Spinal cord (tissue), 10 donors: ENCODE data around the gene MNT. TPM values are rescaled to one million over a fixed set of nuclear protein-coding genes. Genes with fewer than 3 reads are reported as not detected.
A peak's percentile ranks its signal among the peaks of the same experiment; 100 is the strongest.

Source experiments
- DNase-seq, 6 donors: peaks; one replicate each; pipeline versions ENCODE4 v3.0.0 to v3.0.0-alpha.2; 2013 to 2015; ENCODE audit warnings: low spot score in 6 of 6, low read depth in 4 of 6
- H3K27ac ChIP-seq: one replicate; pipeline ENCODE4 v1.5.1; 2013; ENCODE audit warnings: low read depth, low read length, control low read depth
- H3K27me3 ChIP-seq: one replicate; pipeline ENCODE4 v1.6.1; 2013; ENCODE audit warnings: low read length; ENCODE audit not compliant: control insufficient read depth, insufficient read depth
- H3K36me3 ChIP-seq: one replicate; pipeline ENCODE4 v1.6.1; 2013; ENCODE audit warnings: low read length; ENCODE audit not compliant: control insufficient read depth, insufficient read depth
- H3K4me1 ChIP-seq: one replicate; pipeline ENCODE4 v1.6.1; 2013; ENCODE audit warnings: low read length; ENCODE audit not compliant: control insufficient read depth, insufficient read depth
- H3K4me3 ChIP-seq: one replicate; pipeline ENCODE4 v1.5.1; 2013; ENCODE audit warnings: low read depth, low read length, control low read depth
- H3K9me3 ChIP-seq: one replicate; pipeline ENCODE4 v1.6.1; 2013; ENCODE audit warnings: low read length; ENCODE audit not compliant: control insufficient read depth, insufficient read depth
- WGBS: methylation state at CpG from one replicate; pipeline ENCODE4 v1.1.5; 2013; ENCODE audit warnings: missing lambda C conversion rate; ENCODE audit not compliant: insufficient coverage; 5-methylcytosine and 5-hydroxymethylcytosine counted together
- polyA plus RNA-seq, 2 donors: library from polyadenylated mRNA; unstranded; fragments of 120-200 nt; gene quantifications; one replicate each; pipeline ENCODE4 v1.2.1, GENCODE V29; 2013; ENCODE audit not compliant: insufficient read length in 2 of 2
- total RNA-seq, 2 donors: library from RNA; depleted of rRNA in 1 of 2; stranded (reverse); fragments of 120-200 nt in 1 of 2; fragments of >200 nt in 1 of 2; gene quantifications; one replicate each; pipeline versions ENCODE4 v1.2.3 to v1.2.4, GENCODE V29; 2013 to 2014
- donor health status: healthy.

Gene MNT
- total and polyA plus RNA-seq, 4 donors = 6.2 to 34.0 (median 20.0) TPM

- Histone ChIP-seq H3K27ac (peak overlapping the region; percentile 99), H3K9me3 (no peaks in the 10 kb centered on the region), H3K27me3 (no peaks in the 10 kb centered on the region), H3K4me3 (peak overlapping the region; percentile 6), H3K36me3 (peaks cover 22% of the 10 kb centered on the region), H3K4me1 (peaks cover 69% of the 10 kb centered on the region)
- DNase-seq = no peak
- WGBS = 82% methylated on average over 3 of the region's 10 CpGs
These were observed 2.7 kb downstream of the MNT start for GRCh38 chr17:2398182-2398581.

- Histone ChIP-seq H3K9me3 (no peaks in the 10 kb centered on the region), H3K27ac (peak overlapping the region; percentile 99), H3K36me3 (peaks cover 22% of the 10 kb centered on the region), H3K4me3 (peak overlapping the region; percentile 26), H3K27me3 (no peaks in the 10 kb centered on the region), H3K4me1 (peaks cover 66% of the 10 kb centered on the region)
- 62% methylated on average over 6 of the region's 12 CpGs for WGBS
- no peak for DNase-seq
These were observed 3.4 kb downstream of the MNT start for GRCh38 chr17:2397247-2398171.

- H3K9me3 ChIP-seq = no peaks in the 10 kb centered on the region
- peak in 3 of 6 donors; percentile 70 to 92 (median 81) for DNase-seq
- H3K4me1 ChIP-seq = peaks cover 69% of the 10 kb centered on the region
- 16% methylated on average over 27 of the region's 34 CpGs for WGBS
- H3K27ac ChIP-seq = peak overlapping the region; percentile 99
- peaks cover 22% of the 10 kb centered on the region for H3K36me3 ChIP-seq
- H3K27me3 ChIP-seq = no peaks in the 10 kb centered on the region
- H3K4me3 ChIP-seq = peak overlapping the region; percentile 26
These were observed 4.2 kb downstream of the MNT start for GRCh38 chr17:2396568-2397246.

- H3K36me3 ChIP-seq = peaks cover 22% of the 10 kb centered on the region
- 47% methylated on average over 4 of the region's 7 CpGs for WGBS
- no peak for DNase-seq
- H3K27me3 ChIP-seq = no peaks in the 10 kb centered on the region
- peak overlapping the region; percentile 99 for H3K27ac ChIP-seq
- H3K9me3 ChIP-seq = no peaks in the 10 kb centered on the region
- peaks cover 74% of the 10 kb centered on the region for H3K4me1 ChIP-seq
- H3K4me3 ChIP-seq = peak overlapping the region; percentile 26
These were observed 4.7 kb downstream of the MNT start for GRCh38 chr17:2396192-2396567.

- Histone ChIP-seq H3K27ac (peak overlapping the region; percentile 99), H3K4me1 (peaks cover 80% of the 10 kb centered on the region), H3K9me3 (no peaks in the 10 kb centered on the region), H3K36me3 (peaks cover 22% of the 10 kb centered on the region), H3K27me3 (no peaks in the 10 kb centered on the region), H3K4me3 (no peak overlapping the region)
- no peak for DNase-seq
- 62% methylated on average over 17 of the region's 28 CpGs for WGBS
These were observed 5.3 kb downstream of the MNT start for GRCh38 chr17:2395258-2396181.

GRCh38 chr17:2394775-2395201 lies 6.1 kb downstream of the MNT start:
- H3K4me3 ChIP-seq = no peak overlapping the region
- 76% methylated on average over 14 of the region's 16 CpGs for WGBS
- peak overlapping the region; percentile 99 for H3K27ac ChIP-seq
- peaks cover 82% of the 10 kb centered on the region for H3K4me1 ChIP-seq
- H3K9me3 ChIP-seq = no peaks in the 10 kb centered on the region
- no peak for DNase-seq
- peaks cover 28% of the 10 kb centered on the region for H3K36me3 ChIP-seq
- H3K27me3 ChIP-seq = no peaks in the 10 kb centered on the region

- no peaks in the 10 kb centered on the region for H3K9me3 ChIP-seq
- WGBS = 18% methylated on average over 51 of the region's 53 CpGs
- peaks cover 82% of the 10 kb centered on the region for H3K4me1 ChIP-seq
- no peaks in the 10 kb centered on the region for H3K27me3 ChIP-seq
- DNase-seq = no peak
- H3K36me3 ChIP-seq = peaks cover 32% of the 10 kb centered on the region
- peak overlapping the region; percentile 99 for H3K27ac ChIP-seq
- H3K4me3 ChIP-seq = no peak overlapping the region
These were observed 6.7 kb downstream of the MNT start for GRCh38 chr17:2393954-2394749.

- Histone ChIP-seq H3K27ac (peak overlapping the region; percentile 99), H3K4me1 (peaks cover 81% of the 10 kb centered on the region), H3K4me3 (peak overlapping the region; percentile 88), H3K27me3 (no peaks in the 10 kb centered on the region), H3K9me3 (no peaks in the 10 kb centered on the region), H3K36me3 (peaks cover 38% of the 10 kb centered on the region)
- peak; percentile 69 to 96 (median 79) for DNase-seq
- under 1% methylated on average over 74 of the region's 99 CpGs for WGBS
These were observed 7.5 kb downstream of the MNT start for GRCh38 chr17:2393174-2393953.
